Tibial artery (tissue), 4 donors: ENCODE results near the gene MISP3.

Source experiments
- DNase-seq, 2 donors: peaks; one replicate each; pipeline ENCODE4 v3.0.0-alpha.2; 2019
- H3K27ac ChIP-seq, 2 donors: fragments of 200-600 bp; sonication (generic) in 1 of 2; 1 replicate in 1 of 2; 2 replicates in 1 of 2; pipeline ENCODE4 v1.5.1; 2018 to 2019; ENCODE audit warnings: mild to moderate bottlenecking in 1 of 2
- H3K27me3 ChIP-seq, 2 donors: fragments of 200-600 bp; sonication (generic) in 1 of 2; one replicate each; pipeline versions ENCODE4 v1.5.1 to v1.6.0; 2016 to 2019
- H3K36me3 ChIP-seq, 3 donors: fragments of 200-600 bp; sonication (generic) in 2 of 3; one replicate each; pipeline ENCODE4 v1.5.1; 2016 to 2019; ENCODE audit warnings: mild to moderate bottlenecking in 2 of 3
- H3K4me1 ChIP-seq, 4 donors: fragments of 200-600 bp; sonication (generic) in 2 of 4; 1 replicate in 3 of 4; 2 replicates in 1 of 4; pipeline ENCODE4 v1.5.1; 2016 to 2019
- H3K4me3 ChIP-seq, 2 donors: fragments of 200-600 bp; sonication (generic) in 1 of 2; 1 replicate in 1 of 2; 2 replicates in 1 of 2; pipeline ENCODE4 v1.5.1; 2018 to 2019; ENCODE audit warnings: mild to moderate bottlenecking in 2 of 2
- H3K9me3 ChIP-seq, 3 donors: fragments of 200-600 bp; sonication (generic) in 1 of 3; one replicate each; pipeline ENCODE4 v1.5.1; 2016 to 2019
- intact Hi-C: fragments of 100-400 bp; cut with DNase I; formaldehyde crosslinking; loops from one replicate; pipeline ENCODE4 v1.15.0; 2023; ENCODE audit warnings: low total_unique reads
- TF ChIP-seq, protein P1 (sequence below), 2 experiments: fragments of 200-600 bp in 1 of 2; fragments of 450-650 bp in 1 of 2; IDR thresholded peaks; one replicate each; pipeline ENCODE4 v1.5.1; 2017 to 2019; ENCODE audit warnings: antibody characterized with exemption in 2 of 2, mild to moderate bottlenecking in 1 of 2, moderate library complexity in 1 of 2

Gene MISP3

DNA sequence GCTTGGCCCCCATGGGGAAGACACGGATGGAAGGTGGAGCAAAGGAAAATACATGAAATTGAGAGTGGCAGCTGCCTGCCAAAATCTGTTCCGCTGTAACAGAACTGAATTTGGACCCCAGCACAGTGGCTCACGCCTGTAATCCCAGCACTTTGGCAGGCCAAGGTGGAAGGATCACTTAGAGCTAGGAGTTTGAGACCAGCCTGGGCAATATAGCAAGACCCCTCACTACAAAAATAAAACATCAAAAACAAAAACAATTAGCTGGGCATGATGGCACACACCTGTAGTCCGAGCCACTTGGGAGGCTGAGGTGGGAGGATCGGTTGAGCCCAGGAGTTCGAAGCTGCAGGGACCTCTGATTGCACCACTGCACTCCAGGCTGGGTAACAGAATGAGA, 20.1 kb upstream of the MISP3 start:
- H3K27me3 ChIP-seq, result peaks cover 0 to 6% of the 10 kb centered on the region in 2 donors
- intact Hi-C loops, result loop anchor here (10.0 kb wide), 1 partner anchor 458 kb away; no protein-coding TSS in a partner anchor
- H3K4me1 ChIP-seq, result peaks cover 0 to 7% (median 4%) of the 10 kb centered on the region in 4 donors
- no peak overlapping the region for H3K4me3 ChIP-seq
- TF ChIP-seq, protein P1, sequence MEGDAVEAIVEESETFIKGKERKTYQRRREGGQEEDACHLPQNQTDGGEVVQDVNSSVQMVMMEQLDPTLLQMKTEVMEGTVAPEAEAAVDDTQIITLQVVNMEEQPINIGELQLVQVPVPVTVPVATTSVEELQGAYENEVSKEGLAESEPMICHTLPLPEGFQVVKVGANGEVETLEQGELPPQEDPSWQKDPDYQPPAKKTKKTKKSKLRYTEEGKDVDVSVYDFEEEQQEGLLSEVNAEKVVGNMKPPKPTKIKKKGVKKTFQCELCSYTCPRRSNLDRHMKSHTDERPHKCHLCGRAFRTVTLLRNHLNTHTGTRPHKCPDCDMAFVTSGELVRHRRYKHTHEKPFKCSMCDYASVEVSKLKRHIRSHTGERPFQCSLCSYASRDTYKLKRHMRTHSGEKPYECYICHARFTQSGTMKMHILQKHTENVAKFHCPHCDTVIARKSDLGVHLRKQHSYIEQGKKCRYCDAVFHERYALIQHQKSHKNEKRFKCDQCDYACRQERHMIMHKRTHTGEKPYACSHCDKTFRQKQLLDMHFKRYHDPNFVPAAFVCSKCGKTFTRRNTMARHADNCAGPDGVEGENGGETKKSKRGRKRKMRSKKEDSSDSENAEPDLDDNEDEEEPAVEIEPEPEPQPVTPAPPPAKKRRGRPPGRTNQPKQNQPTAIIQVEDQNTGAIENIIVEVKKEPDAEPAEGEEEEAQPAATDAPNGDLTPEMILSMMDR (IDR thresholded peaks at IDR 0.05), result no peak
- H3K9me3 ChIP-seq, result no peaks in the 10 kb centered on the region
- no peak overlapping the region for H3K27ac ChIP-seq
- no peak for DNase-seq
- peaks cover 0 to 14% (median 0%) of the 10 kb centered on the region in 3 donors for H3K36me3 ChIP-seq

DNA sequence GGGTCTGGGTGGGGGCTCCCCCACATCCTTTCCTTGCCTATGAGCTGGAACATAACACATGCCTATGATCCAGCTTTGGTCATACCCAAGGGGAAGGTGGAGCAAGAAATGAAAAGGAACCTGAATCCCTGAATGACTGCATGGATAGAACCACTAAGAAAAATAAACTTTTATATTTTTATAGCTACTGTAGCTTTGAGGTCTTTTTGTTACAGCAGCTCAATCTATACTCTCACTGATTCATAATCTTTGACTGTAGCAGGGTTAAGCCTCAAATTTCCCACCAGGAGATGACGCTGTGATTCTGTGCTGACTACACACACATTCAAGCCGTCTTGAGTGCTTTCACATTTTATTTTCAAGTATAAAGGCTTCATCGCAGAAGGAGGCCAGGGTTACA, 19.6 kb upstream of the MISP3 start:
- Histone ChIP-seq H3K4me1 (peaks cover 0 to 13% (median 8%) of the 10 kb centered on the region in 4 donors), H3K27ac (no peak overlapping the region), H3K9me3 (no peaks in the 10 kb centered on the region), H3K27me3 (peaks cover 0 to 12% of the 10 kb centered on the region in 2 donors), H3K36me3 (peaks cover 0 to 14% (median 0%) of the 10 kb centered on the region in 3 donors), H3K4me3 (no peak overlapping the region)
- TF ChIP-seq, protein P1 (IDR thresholded peaks at IDR 0.05), result no peak
- DNase-seq, result no peak
- intact Hi-C loops, result loop anchor here (10.0 kb wide), 1 partner anchor 458 kb away; no protein-coding TSS in a partner anchor

DNA sequence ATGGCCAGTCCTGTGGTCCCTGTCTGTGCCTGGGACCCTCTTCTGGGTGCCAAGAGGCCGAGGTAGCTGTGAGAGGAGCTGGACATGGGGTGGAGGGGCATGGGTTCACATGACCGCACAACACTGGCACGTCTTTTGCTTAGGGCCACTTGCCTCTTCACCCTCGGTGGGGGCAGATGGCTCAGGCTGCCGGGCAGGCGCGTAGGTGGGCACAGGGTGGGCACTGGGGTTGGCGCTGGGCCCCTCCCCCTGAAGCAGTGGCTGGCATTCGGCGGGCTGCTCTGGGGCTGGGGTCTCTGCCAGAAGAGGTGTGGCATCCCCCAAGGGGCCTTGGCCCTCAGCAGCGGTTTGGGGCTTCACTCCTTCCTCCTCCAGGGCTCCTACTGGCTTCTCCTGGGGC, 19.1 kb upstream of the MISP3 start:
- Histone ChIP-seq H3K27ac (no peak overlapping the region), H3K36me3 (peaks cover 0 to 14% (median 0%) of the 10 kb centered on the region in 3 donors), H3K4me1 (peaks cover 0 to 15% (median 10%) of the 10 kb centered on the region in 4 donors), H3K9me3 (no peaks in the 10 kb centered on the region), H3K4me3 (no peak overlapping the region), H3K27me3 (peaks cover 0 to 16% of the 10 kb centered on the region in 2 donors)
- DNase-seq, result no peak
- TF ChIP-seq, protein P1 (IDR thresholded peaks at IDR 0.05), result no peak
- intact Hi-C loops, result loop anchor here (10.0 kb wide), 1 partner anchor 459 kb away; no protein-coding TSS in a partner anchor

DNA sequence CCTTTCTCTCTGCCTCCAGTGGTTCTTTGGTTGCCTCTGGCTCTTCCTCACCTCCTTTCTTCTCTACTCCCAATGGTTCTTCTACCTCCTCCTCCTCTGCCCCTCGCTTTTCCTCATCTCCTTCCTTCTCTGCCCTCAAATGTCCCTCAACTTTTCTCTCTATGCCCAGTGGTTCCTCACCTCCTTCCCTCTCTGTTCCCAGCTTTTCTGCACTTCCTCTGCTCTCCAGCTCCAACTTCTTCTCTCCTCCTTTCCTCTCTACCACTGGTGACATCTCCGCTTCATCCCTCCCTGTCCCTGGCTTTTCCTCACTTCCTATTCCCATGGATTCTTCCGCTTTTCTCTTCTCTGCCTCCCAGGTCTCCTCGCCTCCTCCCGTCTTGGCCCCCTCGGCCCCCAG, 18.5 kb upstream of the MISP3 start:
- H3K4me3 ChIP-seq, result no peak overlapping the region
- H3K27ac ChIP-seq, result no peak overlapping the region
- no peak for DNase-seq
- peaks cover 0 to 22% of the 10 kb centered on the region in 2 donors for H3K27me3 ChIP-seq
- TF ChIP-seq, protein P1 (IDR thresholded peaks at IDR 0.05), result no peak
- intact Hi-C loops, result loop anchor here (10.0 kb wide), 1 partner anchor 459 kb away; no protein-coding TSS in a partner anchor
- peaks cover 0 to 20% (median 10%) of the 10 kb centered on the region in 4 donors for H3K4me1 ChIP-seq
- no peaks in the 10 kb centered on the region for H3K9me3 ChIP-seq
- H3K36me3 ChIP-seq, result peaks cover 0 to 14% (median 0%) of the 10 kb centered on the region in 3 donors

DNA sequence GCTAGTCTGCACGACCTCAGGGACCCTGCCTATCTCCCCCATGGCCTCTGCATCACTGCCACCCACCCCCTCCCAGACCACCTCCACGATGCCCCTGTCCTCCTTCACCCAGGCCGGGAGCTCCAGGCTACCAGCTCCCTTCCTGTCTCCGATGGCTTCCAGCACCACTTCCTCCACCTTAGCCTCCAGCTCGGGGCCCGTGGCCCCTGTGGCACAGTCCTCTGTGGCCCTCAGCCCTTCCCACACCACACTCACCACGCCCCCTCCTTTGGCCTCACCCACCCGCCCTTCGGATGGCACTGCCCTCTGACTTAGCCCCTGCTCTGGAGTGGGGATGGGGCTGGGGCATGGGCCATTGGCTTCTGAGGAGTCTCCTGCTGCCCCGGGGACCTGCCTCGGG, 17.9 kb upstream of the MISP3 start:
- Histone ChIP-seq H3K36me3 (peaks cover 0 to 14% (median 0%) of the 10 kb centered on the region in 3 donors), H3K27ac (no peak overlapping the region), H3K9me3 (no peaks in the 10 kb centered on the region), H3K4me3 (no peak overlapping the region), H3K27me3 (peaks cover 0 to 29% of the 10 kb centered on the region in 2 donors), H3K4me1 (peaks cover 0 to 20% (median 10%) of the 10 kb centered on the region in 4 donors)
- intact Hi-C loops, result loop anchor here (10.0 kb wide), 1 partner anchor 460 kb away; no protein-coding TSS in a partner anchor
- TF ChIP-seq, protein P1 (IDR thresholded peaks at IDR 0.05), result no peak
- DNase-seq, result no peak
